OCI-LY1 (cell line): Measurements from ENCODE around the gene FRMD1.

ENCODE experiments used
- H2AFZ ChIP-seq: fragments of 200-600 bp; sonication (generic), shearing (Covaris generic); 2 replicates; pipeline ENCODE4 v1.6.0; 2014; ENCODE audit warnings: antibody characterized with exemption, mild to moderate bottlenecking, low read length
- H3F3A ChIP-seq: fragments of 200-600 bp; sonication (generic), shearing (Covaris generic); 2 replicates; pipeline ENCODE4 v1.6.0; 2014; ENCODE audit warnings: mild to moderate bottlenecking, antibody characterized with exemption, low read length, moderate library complexity; ENCODE audit not compliant: insufficient read depth
- H3K27ac ChIP-seq: fragments of 200-600 bp; sonication (generic); 2 replicates; pipeline ENCODE4 v1.5.1; 2014; ENCODE audit warnings: low read length, mixed run types, mild to moderate bottlenecking, low read depth; ENCODE audit not compliant: poor library complexity, severe bottlenecking
- H3K27me3 ChIP-seq: fragments of 200-600 bp; sonication (generic); 2 replicates; pipeline ENCODE4 v1.6.0; 2014; ENCODE audit warnings: antibody characterized with exemption, mild to moderate bottlenecking, low read length, moderate library complexity; ENCODE audit not compliant: insufficient read depth
- H3K36me3 ChIP-seq: fragments of 200-600 bp; sonication (generic); 2 replicates; pipeline ENCODE4 v1.6.1; 2014; ENCODE audit warnings: mild to moderate bottlenecking, antibody characterized with exemption, low read length, moderate library complexity, mixed read lengths; ENCODE audit not compliant: insufficient read depth
- H3K4me1 ChIP-seq: fragments of 200-600 bp; sonication (generic); 2 replicates; pipeline ENCODE4 v1.5.1; 2014; ENCODE audit warnings: mild to moderate bottlenecking, low read length, moderate library complexity; ENCODE audit not compliant: insufficient read depth, severe bottlenecking
- H3K4me2 ChIP-seq: fragments of 200-600 bp; sonication (generic), shearing (Covaris generic); 2 replicates; pipeline ENCODE4 v1.6.1; 2014; ENCODE audit warnings: low read length
- H3K4me3 ChIP-seq: fragments of 200-600 bp; sonication (generic); 2 replicates; pipeline ENCODE4 v1.5.1; 2014; ENCODE audit warnings: low read length, low read depth, mild to moderate bottlenecking, mixed read lengths; ENCODE audit not compliant: poor library complexity, severe bottlenecking
- H3K79me2 ChIP-seq: fragments of 200-600 bp; shearing (Covaris generic); 2 replicates; pipeline ENCODE4 v1.6.1; 2016; ENCODE audit warnings: mixed run types, low read length, mixed read lengths; ENCODE audit not compliant: insufficient read depth
- H3K9ac ChIP-seq: fragments of 200-600 bp; sonication (generic), shearing (Covaris generic); 2 replicates; pipeline ENCODE4 v1.6.1; 2014; ENCODE audit warnings: mild to moderate bottlenecking, low read length, mixed read lengths
- H3K9me2 ChIP-seq: fragments of 200-600 bp; sonication (generic), shearing (Covaris generic); 2 replicates; pipeline ENCODE4 v1.6.1; 2014; ENCODE audit warnings: low read depth, mild to moderate bottlenecking, low read length, mixed read lengths
- H3K9me3 ChIP-seq: fragments of 200-600 bp; shearing (Covaris generic); 2 replicates; pipeline ENCODE4 v1.6.1; 2014; ENCODE audit warnings: low read length, mixed read lengths
- H4K20me1 ChIP-seq: fragments of 200-600 bp; sonication (generic), shearing (Covaris generic); 2 replicates; pipeline ENCODE4 v1.6.0; 2016; ENCODE audit warnings: mild to moderate bottlenecking, low read length; ENCODE audit not compliant: insufficient read depth
- CTCF ChIP-seq: fragments of 200-600 bp; sonication (generic), shearing (Covaris generic); IDR thresholded peaks from 2 replicates; pipeline ENCODE4 v1.5.1; 2017; ENCODE audit warnings: mild to moderate bottlenecking, antibody characterized with exemption, low read length, moderate library complexity, mixed read lengths
- EZH2 ChIP-seq: fragments of 200-600 bp; sonication (generic), shearing (Covaris generic); IDR thresholded peaks from 2 replicates; pipeline ENCODE4 v1.8.0; 2017; ENCODE audit warnings: borderline replicate concordance, mixed run types, mild to moderate bottlenecking, antibody characterized with exemption, low read length, moderate library complexity, mixed read lengths

The FRMD1 gene

GRCh38 chr6:168097221-168097620, 18.2 kb upstream of the FRMD1 start:
- Histone ChIP-seq H3K79me2 (no peaks in the 10 kb centered on the region), H3K4me3 (no peak overlapping the region), H4K20me1 (no peaks in the 10 kb centered on the region), H3K4me1 (no peaks in the 10 kb centered on the region), H3F3A (no peaks in the 10 kb centered on the region), H3K9me2 (no peaks in the 10 kb centered on the region), H3K9me3 (no peaks in the 10 kb centered on the region), H3K36me3 (no peaks in the 10 kb centered on the region), H3K27me3 (peaks cover 10% of the 10 kb centered on the region), H3K4me2 (no peak overlapping the region), H2AFZ (no peak overlapping the region), H3K27ac (no peak overlapping the region), H3K9ac (no peak overlapping the region)
- TF ChIP-seq CTCF (no peak), EZH2 (no peak)

GRCh38 chr6:168096271-168096764, 17.3 kb upstream of the FRMD1 start:
- Histone ChIP-seq H3K27me3 (peaks cover 12% of the 10 kb centered on the region), H3K36me3 (no peaks in the 10 kb centered on the region), H3K27ac (no peak overlapping the region), H3K9me2 (no peaks in the 10 kb centered on the region), H3K4me1 (no peaks in the 10 kb centered on the region), H3K9me3 (no peaks in the 10 kb centered on the region), H4K20me1 (no peaks in the 10 kb centered on the region), H3K79me2 (no peaks in the 10 kb centered on the region), H2AFZ (no peak overlapping the region), H3F3A (no peaks in the 10 kb centered on the region), H3K4me2 (no peak overlapping the region), H3K9ac (no peak overlapping the region), H3K4me3 (no peak overlapping the region)
- no peak for TF ChIP-seq EZH2
- no peak for TF ChIP-seq CTCF

- Histone ChIP-seq H3K9me3 (no peaks in the 10 kb centered on the region), H3K27ac (no peak overlapping the region), H2AFZ (no peak overlapping the region), H3K27me3 (peaks cover 12% of the 10 kb centered on the region), H3K4me3 (no peak overlapping the region), H3K79me2 (no peaks in the 10 kb centered on the region), H3K9ac (no peak overlapping the region), H3F3A (no peaks in the 10 kb centered on the region), H4K20me1 (no peaks in the 10 kb centered on the region), H3K4me1 (no peaks in the 10 kb centered on the region), H3K9me2 (no peaks in the 10 kb centered on the region), H3K4me2 (no peak overlapping the region), H3K36me3 (no peaks in the 10 kb centered on the region)
- TF ChIP-seq CTCF (no peak), EZH2 (no peak)
These were observed 16.8 kb upstream of the FRMD1 start for GRCh38 chr6:168095716-168096250.
